GM18498 (cell line): ENCODE data around the gene BLMH.
"Not testable (repeated sequence)": the region's sequence is repeated elsewhere in the genome, so short reads cannot be mapped to it uniquely, and the experiment has no call there.

ENCODE experiments used
- ATAC-seq: cut with Tn5 transposase; IDR thresholded peaks from one replicate; pipeline ENCODE4 v1.9.1; 2021; ENCODE audit warnings: mild to moderate bottlenecking, moderate library complexity; ENCODE audit not compliant: unreplicated experiment

Gene BLMH

DNA sequence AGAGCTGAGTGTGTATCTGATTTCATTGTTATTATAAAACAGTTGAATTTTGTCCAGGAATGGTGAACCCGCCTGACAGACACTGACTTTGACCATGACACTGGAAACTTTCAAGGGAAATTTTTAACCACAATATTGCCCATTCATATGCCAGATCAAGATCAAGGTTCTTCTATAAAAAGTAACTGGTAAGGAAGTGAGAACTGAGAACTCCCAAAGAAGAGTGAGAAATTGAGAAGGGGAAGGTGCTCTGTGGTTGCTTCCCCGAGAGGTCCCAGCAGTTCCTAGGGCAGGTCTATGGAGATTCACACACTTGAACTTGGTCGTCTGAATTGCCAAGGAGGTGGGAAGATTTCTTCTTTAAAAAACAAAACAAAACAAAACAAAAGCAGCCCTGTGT lies 83.5 kb downstream of the BLMH start:
- ATAC-seq = no peak

DNA sequence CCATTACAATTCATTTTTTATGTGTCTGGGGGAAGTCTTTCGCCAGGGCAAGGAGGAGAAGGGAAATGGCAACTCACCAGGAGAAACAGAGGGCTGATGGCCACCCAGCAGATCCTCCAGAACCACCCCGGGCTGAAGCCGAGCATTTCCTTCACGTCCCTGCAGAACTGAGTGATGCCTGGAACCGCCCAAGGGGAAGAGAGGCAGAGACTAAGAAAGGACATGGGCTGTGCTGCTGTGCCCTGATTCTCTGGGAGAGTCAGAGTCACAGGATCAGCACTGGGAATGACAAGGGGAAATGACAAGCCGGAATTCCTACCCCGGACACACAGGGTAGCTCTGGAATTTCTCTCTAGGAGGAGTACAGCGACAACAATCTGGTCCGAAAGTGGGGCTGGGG lies 84.1 kb downstream of the BLMH start:
- no peak for ATAC-seq

DNA sequence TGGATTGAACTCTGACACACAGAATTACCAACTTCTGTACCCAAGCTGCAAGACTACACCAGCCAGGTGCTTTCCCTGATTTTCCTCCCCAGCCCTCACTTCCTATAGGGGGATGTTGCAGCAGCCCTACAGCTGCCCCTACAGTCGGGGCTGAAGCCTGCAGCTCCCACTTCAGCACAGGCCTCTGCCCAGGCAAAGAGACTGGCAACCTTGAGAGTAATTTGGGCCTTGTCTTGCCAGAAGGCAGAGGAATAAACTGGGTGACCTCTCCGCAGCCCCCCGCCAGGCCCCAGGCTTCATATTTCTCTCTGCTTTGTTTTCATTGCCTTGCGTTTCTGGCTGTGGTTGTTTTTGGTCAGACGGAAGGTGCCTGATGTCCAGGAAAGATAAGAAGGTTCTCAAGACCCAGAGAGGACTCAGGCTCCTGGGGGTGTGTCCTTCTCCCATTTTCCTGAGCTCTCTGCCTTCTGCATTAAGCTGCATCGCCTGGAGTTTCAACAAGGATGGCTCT lies 88.2 kb downstream of the BLMH start:
- no peak for ATAC-seq

- not testable (repeated sequence) for ATAC-seq
Observed at GRCh38 chr17:30200656-30201055, 91.1 kb downstream of the BLMH start.

- ATAC-seq = no peak
Observed at GRCh38 chr17:30200106-30200505, 91.6 kb downstream of the BLMH start.

DNA sequence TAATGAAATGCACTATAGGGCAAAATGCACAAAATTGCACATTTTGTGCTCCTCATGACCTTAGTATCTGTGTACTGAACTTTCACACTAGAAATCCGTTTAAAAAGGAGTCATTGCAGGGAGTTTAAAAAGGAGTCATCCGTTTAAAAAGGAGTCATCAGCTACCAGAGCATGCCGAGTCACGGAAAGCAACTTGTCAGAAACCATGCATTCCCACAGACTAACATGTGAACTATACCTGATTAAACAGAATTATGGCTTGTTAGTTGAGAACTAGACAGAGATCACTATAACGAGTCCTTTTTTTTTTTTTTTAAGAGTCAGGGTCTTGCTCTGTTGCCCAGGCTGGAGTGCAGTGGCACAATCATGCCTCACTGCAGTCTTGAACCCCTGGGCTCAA lies 92.1 kb downstream of the BLMH start:
- no peak for ATAC-seq
